ENCODE data around the gene NADK.
A peak's percentile ranks its signal among the peaks of the same experiment; 100 is the strongest.

Gene NADK

DNA sequence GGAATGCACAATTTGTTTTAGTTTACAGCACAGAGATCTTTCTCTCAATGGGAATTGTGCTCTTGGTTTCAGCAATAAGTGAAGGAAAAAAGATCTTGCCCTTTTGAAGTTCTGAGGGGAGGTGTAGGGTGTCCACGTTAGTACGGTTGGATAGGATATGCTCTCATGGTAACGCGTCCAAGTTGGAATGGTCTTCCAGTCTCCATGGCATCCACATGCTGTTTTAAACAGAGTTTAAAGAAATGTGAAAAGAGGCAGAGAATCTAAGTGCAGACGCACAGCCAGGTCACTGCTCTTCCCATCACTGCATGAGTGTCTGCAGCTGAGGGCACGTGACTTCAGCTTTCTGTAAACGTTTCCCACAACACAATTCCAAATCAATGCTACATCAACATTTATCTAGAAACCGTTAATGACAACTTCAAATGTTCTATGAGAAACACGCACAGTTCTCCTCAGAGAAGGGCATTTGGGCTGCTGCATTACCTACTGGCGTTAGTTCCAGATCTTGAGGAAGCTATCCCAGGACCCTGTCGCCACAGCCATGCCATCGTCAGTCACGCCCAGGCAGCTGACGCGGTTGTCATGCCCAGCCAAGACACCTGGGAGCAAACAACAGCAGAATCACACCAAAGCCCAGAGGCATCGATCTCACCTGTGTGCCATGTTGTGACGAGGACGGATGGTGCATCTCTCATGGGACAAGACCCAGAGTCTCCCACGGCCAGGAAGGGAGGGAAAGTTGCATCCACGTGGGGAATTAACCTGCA lies 8.8 kb upstream of the NADK start:
- no peak for DNase-seq (ENCODE audit: low read depth)

DNA sequence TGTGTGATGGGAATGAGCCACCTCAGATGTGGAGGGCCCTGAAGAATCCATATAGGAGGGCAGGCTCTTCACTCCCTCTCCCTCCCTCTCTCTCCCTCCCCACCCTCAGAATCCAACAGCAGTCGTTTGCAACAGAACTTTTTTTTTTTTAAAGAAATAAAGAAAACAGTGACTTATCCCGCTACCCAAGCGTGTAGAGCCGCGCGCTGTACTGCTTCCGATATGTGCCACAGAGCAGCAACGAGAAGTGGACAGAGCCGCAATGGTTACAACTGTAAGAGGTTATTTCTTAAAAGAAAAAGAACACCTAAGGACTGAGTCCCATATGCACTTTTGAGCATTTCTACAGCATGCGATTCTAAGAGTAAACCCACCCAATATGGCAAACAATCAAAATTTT lies 7.4 kb upstream of the NADK start:
- no peak for DNase-seq (ENCODE audit: low read depth)

DNA sequence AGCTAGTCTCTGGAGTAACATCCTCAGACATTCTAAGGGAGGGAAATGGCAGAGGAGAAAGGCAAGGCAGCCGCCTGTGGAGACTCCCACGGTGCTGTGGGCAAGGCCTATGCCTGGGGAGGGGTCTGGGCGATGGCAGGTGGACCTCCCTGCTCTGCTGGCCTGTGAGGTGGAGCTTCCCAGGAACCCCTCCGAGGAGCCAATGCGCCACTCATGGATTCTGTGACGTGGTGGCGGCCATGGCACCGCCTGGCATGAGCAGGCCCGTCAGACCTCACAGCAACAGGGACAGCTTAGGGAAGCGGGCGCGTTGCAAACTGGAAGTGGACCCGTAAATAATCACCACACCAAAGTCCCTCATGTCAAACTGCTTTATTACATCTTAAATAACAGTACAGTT lies 6.7 kb upstream of the NADK start:
- no peak for DNase-seq (ENCODE audit: low read depth)

DNA sequence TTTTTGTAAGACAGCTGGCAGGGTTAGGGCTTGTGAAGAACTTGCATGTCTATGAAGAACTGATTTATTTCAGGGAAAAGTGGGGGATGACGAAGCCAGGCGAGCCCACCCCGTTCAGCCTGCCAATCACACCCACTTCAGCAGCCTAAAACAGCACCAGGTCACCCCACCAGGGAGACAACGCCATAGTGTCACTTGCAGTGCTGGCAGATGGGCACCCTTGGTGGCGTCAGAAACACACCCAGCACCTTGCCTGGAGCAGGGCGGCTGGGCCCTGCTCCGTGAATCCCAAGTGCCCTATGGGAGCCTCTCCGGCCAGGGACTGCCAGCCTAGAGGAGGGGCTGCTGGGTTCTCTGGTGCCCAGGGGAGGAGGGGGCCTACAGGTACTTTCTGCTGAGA lies 5.0 kb upstream of the NADK start:
- DNase-seq (ENCODE audit: low read depth), result no peak

DNA sequence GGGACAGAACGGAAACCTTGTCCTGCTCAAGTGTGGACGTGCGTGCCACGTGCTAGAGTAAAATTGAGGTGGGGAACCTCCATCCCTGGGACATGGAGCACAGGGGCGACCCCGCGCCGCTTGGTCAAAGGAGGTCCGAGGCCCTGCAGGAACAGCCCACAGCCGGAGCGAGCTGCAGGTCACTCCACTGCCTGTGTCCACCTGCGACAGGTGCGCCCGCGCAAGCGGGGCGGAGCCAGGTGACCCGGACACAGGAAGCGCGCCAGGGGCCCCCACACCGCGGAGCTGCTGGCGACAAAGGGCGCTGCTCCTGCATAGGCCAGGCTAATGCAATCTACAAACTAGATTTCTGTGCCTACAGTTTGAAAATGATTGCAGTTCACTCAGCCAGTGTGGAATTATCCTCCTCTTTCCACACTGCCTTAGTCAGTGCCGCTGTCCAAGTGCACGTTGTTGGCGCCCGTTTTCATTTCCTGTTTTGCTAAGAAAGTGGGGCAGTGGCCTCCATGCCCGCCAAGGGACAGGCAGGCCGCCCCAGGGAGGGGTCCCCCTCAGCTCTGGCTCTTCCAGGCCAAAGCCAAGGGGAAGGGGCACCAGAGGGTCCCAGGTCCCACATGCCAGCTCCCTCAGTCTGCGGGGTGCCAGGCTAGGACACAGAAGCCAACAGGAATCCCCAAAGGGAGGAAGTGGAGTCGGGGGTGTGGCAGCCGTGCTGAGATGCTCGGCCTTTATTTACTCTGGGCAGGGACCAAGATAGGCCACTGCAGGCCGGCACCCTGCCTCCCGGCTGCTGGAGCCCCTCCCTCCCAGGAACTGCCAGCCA lies 4.3 kb upstream of the NADK start:
- DNase-seq (ENCODE audit: low read depth), result no peak

DNA sequence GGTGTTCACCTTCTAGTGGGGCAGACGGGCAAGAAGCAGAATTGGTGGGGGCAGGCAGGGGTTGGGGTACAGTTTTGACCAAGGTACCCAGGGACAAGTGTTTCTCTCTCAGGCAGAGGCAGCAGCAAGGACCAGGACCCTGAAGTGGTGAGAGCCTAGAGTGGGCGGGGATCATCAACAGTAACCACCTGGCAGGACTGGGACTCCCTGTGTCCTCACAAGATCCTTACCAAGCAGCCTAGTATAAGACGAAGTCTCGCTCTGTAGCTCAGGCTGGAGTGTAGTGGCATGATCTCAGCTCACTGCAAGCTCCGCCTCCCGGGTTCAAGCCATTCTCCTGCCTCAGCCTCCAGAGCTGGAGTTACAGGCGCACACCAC lies 3.2 kb upstream of the NADK start:
- DNase-seq (ENCODE audit: low read depth), result no peak

DNA sequence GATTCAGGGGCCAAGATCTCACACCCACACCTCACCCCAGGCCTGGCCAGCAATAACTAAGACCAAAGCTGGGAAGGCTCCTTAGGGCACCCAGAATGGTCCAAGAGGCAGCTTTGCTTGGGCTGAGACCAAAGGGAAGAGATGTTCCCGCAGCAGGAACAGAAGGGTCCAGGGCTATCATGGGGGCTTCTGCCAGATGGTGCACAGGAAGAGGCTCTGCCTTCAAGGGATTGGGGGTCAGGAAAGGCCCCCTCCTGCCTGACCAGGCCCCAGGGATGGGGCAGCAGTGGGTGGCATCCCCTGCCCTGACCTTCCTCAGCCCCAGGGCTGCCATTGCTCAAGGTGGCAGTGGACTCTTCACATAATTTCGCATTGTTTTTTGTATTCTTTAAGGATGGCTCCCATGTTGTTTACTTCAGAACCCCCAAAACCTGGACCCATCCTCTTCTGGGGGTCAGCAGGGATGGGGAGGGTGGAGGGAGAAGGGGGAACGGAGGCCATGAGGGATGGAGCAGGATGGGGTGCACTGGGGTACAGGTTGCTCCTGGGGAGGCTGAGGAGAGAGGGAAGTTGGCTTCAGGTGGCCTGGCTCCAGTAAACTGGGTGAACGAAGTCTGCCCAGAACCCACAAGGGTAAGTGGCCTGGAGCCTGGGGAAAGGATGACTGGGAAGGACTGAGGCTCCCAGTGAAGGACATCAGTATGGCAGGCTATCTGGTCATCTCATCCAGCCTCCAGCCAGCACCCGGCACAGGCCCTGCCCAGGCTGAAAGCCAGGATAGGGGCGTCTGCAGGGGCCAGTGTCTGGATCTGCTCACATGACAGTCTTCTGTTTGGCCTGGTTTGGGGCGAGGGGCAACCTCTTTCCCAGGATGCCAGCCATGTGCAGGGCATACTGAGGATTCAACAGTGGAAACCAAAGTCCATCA lies 2.6 kb upstream of the NADK start:
- DNase-seq (ENCODE audit: low read depth), result no peak

DNA sequence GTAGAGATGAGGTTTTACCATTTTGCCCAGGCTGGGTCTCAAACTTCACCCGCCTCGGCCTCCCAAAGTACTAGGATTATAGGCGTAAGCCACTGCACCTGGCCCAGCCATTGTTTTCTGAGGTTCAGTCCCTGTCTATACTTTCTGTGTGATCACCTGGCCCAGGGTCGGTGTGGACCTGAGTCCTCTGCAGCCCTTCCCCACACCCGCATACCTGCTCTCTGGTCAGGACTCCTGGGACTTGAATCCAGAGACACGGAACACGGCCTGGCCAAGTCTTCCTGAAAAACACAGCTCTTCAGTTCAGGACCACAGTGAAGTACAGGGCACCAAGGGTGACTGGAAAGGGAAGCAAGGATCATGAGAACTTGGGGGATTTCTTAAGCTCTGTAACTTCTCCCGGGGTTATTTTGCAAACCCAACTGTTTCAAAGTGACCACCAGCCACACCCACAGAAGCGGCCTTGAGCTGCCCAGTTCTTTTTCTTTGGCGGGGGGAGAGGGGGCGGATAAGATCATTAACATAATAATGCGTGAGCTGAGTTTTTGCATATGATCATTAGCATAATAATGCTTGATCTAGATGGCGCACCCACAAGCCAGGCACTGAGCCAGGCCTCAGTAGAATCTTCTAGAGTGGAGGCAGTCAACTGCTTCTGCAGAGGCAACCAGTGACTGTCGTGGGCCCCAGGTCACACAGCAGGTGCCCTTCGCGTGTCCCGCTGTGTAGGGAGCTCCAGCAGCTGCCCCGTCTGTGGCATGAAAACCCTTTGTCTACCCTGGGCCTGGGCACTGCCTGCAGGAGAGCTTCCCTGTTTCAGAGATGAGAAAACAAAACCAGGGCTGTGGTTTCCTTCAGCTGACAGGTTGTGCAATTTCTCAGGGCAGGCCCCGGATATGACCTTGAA lies 1.7 kb upstream of the NADK start:
- peak; percentile 20 for DNase-seq (ENCODE audit: low read depth)

DNA sequence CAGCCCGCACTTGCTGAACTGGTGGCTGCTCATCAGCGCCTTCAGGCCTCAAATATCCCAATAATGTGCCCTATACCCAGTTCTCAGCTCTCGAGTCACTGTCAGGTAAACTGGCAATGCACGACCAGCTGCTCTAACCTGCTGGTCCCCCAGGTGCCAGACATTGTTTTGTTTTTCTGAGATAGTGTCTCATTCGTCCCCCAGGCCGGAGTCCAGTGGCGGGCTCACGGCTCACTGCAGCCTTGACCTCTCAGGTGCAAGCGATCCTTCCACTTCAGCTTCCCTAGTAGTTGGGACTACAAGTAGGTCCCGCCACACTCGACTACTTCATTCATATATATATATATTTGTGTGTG lies 1.0 kb upstream of the NADK start:
- DNase-seq (ENCODE audit: low read depth), result no peak

DNA sequence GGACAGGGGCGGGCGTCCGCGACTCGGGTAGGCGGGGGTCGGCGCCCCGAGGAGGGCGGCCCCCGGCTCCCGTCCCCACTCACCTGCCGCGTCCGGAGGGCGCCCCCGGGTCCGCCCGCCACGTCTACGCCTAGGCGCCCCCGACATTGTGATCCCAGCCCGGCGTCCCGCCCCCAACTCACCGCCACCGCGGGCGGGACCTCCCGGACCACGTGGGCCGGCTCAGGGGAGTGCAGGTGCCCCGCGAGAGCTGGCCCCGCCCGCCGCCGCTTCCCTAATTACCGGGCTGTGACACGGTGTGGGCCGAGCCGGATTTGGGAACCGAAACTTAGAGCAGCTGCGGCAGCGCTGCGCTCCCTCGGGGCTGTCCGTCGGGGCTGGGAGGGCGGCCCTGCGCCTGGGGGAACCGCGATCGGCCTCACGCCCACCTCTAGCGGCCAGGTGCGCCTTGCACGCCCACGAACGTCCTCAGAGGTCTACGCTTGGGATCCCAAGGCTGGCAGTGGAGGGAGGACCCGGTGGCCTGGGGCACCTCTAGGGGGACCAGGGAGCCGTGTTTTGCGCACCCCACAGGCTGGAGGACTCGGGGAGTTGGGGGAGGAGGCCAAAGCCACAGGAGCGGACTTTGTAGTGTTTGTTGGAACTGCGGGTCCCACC lies 521 bp upstream of the NADK start:
- peak; percentile 80 for DNase-seq (ENCODE audit: low read depth)

DNA sequence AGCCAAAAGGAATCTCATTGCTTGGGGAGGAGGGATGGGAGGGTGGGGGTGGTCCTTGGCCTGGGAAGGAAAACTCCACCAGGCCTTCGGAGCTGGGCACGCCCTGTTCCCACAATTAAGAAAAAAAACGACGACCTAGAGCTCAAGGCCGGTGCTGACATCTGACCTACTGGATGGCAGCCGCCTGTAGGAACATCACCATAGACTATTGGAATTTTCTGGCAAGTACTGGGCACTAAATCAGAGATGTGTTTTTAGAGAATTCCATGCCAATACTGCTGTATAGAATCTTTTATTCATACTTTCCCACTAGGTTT lies 729 bp downstream of the NADK start:
- no peak for DNase-seq (ENCODE audit: low read depth)

DNA sequence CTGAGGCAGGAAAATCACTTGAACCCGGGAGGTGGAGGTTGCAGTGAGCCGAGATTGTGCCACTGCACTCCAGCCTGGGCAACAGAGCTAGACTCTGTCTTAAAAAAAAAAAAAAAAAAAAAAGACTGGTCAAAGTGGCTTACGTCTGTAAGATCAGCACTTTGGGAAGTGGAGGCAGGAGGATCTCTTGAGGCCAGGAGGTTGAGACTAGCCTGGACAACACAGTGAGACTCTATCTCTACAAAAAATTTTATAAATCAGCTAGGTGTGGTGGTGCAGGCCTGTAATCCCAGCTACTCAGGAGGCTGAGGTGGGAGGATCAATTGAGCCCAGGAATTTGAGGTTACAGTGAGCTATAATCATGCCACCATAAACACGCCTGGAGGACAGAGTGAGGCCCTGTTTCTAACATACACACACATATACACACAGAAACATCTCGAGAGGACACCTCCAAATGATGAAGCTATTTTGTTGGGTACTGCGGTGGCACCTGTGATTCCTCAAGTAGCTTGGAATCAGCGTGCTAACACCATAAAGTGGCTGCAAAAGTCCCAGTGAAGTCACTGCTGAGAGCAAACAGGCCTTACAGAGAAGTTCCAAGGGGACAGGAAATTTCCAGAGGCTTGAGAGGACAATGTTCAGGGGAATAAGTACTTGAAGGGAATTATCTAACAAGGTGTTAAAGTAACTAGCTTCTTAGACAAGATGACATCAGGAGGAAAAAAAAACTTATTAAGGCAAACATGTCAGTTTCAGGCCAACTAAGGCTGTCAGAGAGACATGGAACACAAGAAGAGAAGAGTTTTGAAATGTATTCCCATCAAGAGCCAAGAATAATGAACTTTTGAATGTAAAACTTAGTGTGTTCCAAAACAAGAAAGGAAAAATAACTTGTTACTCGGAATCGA lies 1.3 kb downstream of the NADK start:
- no peak for DNase-seq (ENCODE audit: low read depth)

DNA sequence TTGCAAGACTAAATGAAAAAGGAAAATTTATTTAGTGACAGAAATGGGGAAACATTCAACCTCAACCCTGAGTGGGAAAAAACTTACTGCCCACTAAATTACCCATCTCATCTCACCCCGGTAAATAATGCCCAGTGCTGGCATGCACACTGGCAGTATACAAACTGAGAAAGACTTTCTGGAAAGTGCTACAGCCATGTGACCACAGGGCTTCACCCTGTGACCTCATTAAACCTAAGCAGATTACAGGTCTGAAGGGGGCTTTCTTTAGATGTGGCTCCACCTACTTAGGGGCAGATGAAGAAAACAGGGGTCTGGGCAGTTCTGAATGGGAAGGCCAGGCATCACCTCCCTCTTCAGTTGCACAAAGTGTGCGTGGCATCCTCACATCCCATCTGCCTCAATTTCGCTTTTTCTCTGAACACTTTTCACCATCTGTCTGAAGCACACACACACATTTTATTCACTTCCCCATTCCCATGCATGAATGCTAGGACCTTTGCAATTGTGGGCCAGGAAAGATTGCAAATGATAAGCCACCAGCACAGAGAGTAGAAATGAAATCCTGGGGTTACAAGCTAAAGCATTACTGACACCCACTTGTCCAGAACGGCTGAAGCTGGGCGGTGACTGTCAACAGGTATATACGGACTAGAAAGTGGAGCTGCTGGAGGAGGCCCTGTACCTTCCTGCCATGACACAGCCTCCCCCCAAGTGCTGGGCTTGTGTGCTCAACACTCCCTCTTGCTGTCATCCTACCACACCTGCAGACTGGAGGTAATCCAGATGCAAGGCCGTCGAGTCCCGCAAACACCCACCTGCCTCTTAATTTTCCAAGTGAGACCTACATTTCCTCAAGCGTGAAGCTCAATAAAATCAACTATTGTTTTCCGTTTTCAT lies 2.7 kb downstream of the NADK start:
- DNase-seq (ENCODE audit: low read depth), result no peak

DNA sequence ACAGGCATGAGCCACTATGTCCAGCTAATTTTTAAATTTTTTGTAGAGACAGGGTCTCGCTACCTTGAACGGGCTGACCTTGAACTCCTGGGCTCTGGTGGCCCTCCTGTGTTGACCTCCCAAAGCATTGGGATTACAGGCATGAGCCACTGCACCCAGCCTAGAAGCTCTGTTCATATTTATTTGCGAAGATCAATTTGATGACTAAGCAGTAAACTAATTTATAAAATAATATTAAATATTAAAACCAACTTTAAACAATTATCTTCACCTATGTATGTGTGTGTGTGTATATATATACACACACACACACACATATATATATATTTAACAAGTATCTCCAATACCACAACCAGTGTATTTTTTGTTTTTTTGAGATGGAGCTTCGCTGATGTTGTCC lies 4.4 kb downstream of the NADK start:
- no peak for DNase-seq (ENCODE audit: low read depth)

DNA sequence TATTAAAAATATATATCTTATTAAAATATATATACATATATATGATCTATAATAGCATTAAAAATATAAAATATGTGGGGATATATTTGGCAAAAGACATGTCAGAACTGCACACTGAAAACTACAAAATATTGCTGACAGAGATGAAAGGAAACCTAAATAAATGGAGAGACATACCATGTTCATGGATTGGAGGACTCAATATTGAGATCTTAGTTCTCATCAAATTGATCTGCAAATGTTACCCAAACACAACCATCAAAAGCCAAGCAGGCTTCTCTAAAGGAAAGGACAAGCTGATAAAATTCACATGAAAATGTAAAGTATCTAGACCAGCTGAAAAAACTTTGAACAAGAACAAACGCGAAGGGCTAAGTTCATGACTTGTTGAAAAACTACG lies 7.2 kb downstream of the NADK start:
- DNase-seq (ENCODE audit: low read depth), result no peak

DNA sequence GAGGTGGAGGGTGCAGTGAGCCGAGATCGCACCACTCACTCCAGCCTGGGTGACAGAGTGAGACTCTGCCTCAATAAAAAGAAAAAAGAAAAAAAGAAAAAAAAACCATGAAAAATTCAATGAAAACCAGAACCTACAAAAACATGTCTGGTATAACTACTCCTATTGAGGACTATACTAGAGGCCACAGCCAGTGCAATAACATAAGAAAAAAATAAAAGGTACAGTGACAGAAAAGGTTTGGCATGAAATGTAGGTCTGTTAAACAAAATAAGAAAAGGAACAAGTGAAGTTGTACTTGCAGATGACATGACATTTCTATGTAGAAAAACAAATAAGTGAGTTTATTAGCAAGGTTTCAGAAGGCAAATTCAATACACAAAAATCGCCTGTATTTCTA lies 8.2 kb downstream of the NADK start:
- DNase-seq (ENCODE audit: low read depth), result no peak

DNA sequence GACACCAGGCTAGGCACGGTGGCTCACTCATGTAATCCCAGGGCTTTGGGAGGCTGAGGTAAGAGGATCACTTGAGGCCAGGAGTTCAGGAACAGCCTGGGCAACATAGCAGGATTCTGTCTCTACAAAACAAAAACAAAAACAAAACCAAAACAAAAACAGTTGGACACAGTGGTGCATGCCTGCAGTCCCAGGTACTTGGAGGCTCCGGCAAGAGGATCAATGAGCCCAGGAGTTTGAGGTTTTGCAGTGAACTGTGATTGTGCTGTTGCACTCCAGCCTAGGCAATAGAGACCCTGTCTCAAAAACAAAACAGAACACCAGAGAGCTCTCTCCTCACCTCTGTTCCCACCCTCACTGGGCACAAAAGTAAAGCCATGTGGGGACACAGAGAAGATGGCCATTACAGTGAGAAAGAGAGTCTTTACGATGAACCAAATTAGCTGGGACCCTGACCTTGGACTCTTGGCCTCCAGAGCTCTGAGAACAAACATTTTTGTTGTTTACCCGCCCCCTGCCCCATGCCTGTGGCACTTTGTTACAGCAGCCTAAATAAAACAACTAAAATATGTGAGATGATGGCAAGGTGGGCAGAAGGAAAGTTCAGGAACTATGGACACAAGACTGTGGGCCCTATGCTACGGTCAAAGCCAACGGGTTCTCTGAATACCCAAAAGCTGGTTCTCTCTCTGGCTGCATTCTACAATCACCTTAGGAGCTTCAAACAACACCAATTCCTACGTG lies 9.8 kb downstream of the NADK start:
- no peak for DNase-seq (ENCODE audit: low read depth)

DNA sequence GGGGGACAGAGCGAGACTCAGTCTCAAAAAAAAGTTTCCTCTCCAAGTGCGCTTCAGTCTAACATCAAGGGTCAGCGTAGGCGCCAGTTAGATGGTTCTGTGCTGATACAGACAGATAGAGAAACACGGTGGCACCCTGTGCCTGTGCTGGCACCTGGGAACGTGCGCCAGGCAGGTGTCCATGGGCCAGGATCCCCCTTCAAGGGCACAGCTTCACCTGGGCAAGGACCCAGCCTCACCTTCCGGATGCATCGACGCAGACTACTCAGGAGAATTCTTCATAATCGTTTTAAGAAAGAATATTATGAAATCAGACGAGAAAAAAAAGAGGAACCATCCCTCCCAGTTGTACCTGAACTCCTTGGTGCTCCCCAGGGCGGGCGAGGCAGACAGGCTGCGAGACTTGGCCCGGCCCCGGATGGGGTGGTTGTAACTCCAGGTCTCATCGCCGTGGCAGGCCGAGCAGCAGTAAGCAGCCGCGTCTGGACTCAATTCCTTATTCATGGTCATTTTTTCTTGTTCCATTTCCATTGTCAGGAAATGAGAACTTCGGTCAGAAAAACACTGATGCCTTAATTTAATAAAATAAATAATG lies 13.3 kb downstream of the NADK start:
- DNase-seq (ENCODE audit: low read depth), result no peak

All from T-helper 22 cell (primary cell).